ENCODE data around the gene NEK11.

DNA sequence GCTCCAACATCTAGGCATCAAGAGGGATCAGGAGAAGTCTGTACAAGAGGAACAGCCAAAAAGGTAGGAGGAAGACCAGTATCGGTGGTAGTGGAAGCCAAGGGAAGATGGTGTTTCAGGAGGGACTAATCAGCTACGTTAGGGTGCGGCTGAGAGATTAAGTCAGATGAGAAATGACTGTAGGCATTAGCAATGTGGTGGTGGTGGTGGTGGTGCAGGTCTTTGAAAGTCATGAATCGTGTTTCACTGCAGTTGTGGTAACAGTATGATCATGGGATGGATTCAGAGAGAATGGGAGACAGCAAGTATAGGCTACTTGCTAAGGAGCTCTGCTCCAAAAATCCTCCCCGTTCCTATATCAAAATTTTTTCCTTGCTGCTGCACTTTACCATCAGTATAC, 35.6 kb upstream of the NEK11 start:
- TF ChIP-seq, protein P1, sequence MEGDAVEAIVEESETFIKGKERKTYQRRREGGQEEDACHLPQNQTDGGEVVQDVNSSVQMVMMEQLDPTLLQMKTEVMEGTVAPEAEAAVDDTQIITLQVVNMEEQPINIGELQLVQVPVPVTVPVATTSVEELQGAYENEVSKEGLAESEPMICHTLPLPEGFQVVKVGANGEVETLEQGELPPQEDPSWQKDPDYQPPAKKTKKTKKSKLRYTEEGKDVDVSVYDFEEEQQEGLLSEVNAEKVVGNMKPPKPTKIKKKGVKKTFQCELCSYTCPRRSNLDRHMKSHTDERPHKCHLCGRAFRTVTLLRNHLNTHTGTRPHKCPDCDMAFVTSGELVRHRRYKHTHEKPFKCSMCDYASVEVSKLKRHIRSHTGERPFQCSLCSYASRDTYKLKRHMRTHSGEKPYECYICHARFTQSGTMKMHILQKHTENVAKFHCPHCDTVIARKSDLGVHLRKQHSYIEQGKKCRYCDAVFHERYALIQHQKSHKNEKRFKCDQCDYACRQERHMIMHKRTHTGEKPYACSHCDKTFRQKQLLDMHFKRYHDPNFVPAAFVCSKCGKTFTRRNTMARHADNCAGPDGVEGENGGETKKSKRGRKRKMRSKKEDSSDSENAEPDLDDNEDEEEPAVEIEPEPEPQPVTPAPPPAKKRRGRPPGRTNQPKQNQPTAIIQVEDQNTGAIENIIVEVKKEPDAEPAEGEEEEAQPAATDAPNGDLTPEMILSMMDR (IDR thresholded peaks at IDR 0.05), result no peak
- no peak for TF ChIP-seq POLR2A (IDR thresholded peaks at IDR 0.05)
